ENCODE results near the gene MSRB1.

DNA sequence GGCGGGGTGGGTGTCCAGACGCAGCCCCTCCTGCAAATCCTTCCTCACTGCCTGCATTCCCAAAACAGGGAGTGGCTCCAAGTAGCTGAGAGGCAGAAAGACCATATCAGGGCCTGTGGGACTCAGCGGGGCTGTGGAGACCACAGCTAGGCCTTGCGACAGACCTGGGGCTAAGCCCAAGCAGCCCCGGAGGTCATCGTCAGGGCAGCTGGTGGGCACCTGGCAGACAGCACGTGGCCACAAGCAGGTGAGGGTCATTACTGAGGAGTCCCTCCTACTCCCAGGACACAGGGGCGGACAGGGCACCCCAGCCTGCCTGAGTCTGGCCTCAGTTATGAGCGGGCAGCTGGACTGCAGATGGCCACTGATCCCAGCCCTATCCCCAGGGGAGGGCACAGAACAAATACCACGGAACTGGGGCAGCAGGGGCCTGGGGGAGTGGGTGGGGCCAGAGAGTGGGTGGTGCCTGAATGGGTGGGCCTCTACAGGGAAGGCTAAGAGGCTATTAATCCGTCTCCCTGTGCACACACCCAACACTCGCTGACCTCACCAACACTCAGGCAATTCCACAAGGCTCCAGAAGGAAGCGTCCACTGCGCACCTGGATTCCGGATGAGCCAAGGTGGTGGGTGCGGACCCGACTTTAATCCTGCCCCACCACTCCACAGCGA, 33.3 kb downstream of the MSRB1 start:
- no peak for TF ChIP-seq POLR2A (IDR thresholded peaks at IDR 0.05; ENCODE audit: insufficient read depth in 1 of 2, low read depth in 2 of 2, low read length in 2 of 2)
- TF ChIP-seq, protein P1, sequence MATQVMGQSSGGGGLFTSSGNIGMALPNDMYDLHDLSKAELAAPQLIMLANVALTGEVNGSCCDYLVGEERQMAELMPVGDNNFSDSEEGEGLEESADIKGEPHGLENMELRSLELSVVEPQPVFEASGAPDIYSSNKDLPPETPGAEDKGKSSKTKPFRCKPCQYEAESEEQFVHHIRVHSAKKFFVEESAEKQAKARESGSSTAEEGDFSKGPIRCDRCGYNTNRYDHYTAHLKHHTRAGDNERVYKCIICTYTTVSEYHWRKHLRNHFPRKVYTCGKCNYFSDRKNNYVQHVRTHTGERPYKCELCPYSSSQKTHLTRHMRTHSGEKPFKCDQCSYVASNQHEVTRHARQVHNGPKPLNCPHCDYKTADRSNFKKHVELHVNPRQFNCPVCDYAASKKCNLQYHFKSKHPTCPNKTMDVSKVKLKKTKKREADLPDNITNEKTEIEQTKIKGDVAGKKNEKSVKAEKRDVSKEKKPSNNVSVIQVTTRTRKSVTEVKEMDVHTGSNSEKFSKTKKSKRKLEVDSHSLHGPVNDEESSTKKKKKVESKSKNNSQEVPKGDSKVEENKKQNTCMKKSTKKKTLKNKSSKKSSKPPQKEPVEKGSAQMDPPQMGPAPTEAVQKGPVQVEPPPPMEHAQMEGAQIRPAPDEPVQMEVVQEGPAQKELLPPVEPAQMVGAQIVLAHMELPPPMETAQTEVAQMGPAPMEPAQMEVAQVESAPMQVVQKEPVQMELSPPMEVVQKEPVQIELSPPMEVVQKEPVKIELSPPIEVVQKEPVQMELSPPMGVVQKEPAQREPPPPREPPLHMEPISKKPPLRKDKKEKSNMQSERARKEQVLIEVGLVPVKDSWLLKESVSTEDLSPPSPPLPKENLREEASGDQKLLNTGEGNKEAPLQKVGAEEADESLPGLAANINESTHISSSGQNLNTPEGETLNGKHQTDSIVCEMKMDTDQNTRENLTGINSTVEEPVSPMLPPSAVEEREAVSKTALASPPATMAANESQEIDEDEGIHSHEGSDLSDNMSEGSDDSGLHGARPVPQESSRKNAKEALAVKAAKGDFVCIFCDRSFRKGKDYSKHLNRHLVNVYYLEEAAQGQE (IDR thresholded peaks at IDR 0.05; ENCODE audit: borderline replicate concordance in 1 of 2, low read depth in 1 of 2, low read length in 2 of 2): no peak
- TF ChIP-seq GTF2F1 (IDR thresholded peaks at IDR 0.05; ENCODE audit: low read length): no peak
- TF ChIP-seq, protein P2, sequence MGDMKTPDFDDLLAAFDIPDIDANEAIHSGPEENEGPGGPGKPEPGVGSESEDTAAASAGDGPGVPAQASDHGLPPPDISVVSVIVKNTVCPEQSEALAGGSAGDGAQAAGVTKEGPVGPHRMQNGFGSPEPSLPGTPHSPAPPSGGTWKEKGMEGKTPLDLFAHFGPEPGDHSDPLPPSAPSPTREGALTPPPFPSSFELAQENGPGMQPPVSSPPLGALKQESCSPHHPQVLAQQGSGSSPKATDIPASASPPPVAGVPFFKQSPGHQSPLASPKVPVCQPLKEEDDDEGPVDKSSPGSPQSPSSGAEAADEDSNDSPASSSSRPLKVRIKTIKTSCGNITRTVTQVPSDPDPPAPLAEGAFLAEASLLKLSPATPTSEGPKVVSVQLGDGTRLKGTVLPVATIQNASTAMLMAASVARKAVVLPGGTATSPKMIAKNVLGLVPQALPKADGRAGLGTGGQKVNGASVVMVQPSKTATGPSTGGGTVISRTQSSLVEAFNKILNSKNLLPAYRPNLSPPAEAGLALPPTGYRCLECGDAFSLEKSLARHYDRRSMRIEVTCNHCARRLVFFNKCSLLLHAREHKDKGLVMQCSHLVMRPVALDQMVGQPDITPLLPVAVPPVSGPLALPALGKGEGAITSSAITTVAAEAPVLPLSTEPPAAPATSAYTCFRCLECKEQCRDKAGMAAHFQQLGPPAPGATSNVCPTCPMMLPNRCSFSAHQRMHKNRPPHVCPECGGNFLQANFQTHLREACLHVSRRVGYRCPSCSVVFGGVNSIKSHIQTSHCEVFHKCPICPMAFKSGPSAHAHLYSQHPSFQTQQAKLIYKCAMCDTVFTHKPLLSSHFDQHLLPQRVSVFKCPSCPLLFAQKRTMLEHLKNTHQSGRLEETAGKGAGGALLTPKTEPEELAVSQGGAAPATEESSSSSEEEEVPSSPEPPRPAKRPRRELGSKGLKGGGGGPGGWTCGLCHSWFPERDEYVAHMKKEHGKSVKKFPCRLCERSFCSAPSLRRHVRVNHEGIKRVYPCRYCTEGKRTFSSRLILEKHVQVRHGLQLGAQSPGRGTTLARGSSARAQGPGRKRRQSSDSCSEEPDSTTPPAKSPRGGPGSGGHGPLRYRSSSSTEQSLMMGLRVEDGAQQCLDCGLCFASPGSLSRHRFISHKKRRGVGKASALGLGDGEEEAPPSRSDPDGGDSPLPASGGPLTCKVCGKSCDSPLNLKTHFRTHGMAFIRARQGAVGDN (CRISPR knock-in tag; IDR thresholded peaks at IDR 0.05): peak; percentile 45; the same call in 1 of the 2 replicates
- TF ChIP-seq, protein P3, sequence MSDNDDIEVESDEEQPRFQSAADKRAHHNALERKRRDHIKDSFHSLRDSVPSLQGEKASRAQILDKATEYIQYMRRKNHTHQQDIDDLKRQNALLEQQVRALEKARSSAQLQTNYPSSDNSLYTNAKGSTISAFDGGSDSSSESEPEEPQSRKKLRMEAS (IDR thresholded peaks at IDR 0.05): no peak; the same call in 1 of the 2 replicates
- no peak for TF ChIP-seq SETDB1 (CRISPR knock-in tag; IDR thresholded peaks at IDR 0.05; ENCODE audit: borderline replicate concordance)
- TF ChIP-seq SP140L (CRISPR knock-in tag; IDR thresholded peaks at IDR 0.05; ENCODE audit: borderline replicate concordance): no peak
- TF ChIP-seq, protein P4, sequence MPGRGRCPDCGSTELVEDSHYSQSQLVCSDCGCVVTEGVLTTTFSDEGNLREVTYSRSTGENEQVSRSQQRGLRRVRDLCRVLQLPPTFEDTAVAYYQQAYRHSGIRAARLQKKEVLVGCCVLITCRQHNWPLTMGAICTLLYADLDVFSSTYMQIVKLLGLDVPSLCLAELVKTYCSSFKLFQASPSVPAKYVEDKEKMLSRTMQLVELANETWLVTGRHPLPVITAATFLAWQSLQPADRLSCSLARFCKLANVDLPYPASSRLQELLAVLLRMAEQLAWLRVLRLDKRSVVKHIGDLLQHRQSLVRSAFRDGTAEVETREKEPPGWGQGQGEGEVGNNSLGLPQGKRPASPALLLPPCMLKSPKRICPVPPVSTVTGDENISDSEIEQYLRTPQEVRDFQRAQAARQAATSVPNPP (CRISPR knock-in tag; IDR thresholded peaks at IDR 0.05): no peak
- TF ChIP-seq ZNF703 (CRISPR knock-in tag; IDR thresholded peaks at IDR 0.05; ENCODE audit: borderline replicate concordance): no peak
- TF ChIP-seq U2AF1 (optimal IDR thresholded peaks at IDR 0.05; ENCODE audit: low read depth, low read length): no peak
- no peak for TF ChIP-seq ZNF33B (CRISPR knock-in tag; IDR thresholded peaks at IDR 0.05)
- TF ChIP-seq, protein P5, sequence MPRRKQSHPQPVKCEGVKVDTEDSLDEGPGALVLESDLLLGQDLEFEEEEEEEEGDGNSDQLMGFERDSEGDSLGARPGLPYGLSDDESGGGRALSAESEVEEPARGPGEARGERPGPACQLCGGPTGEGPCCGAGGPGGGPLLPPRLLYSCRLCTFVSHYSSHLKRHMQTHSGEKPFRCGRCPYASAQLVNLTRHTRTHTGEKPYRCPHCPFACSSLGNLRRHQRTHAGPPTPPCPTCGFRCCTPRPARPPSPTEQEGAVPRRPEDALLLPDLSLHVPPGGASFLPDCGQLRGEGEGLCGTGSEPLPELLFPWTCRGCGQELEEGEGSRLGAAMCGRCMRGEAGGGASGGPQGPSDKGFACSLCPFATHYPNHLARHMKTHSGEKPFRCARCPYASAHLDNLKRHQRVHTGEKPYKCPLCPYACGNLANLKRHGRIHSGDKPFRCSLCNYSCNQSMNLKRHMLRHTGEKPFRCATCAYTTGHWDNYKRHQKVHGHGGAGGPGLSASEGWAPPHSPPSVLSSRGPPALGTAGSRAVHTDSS (CRISPR knock-in tag; conservative IDR thresholded peaks at IDR 0.05): no peak
- no peak for TF ChIP-seq MAF1 (CRISPR knock-in tag; IDR thresholded peaks at IDR 0.05; ENCODE audit: borderline replicate concordance)
- TF ChIP-seq, protein P6, sequence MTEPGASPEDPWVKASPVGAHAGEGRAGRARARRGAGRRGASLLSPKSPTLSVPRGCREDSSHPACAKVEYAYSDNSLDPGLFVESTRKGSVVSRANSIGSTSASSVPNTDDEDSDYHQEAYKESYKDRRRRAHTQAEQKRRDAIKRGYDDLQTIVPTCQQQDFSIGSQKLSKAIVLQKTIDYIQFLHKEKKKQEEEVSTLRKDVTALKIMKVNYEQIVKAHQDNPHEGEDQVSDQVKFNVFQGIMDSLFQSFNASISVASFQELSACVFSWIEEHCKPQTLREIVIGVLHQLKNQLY (CRISPR knock-in tag; IDR thresholded peaks at IDR 0.05): no peak

All from HepG2 (cell line).